ENCODE measurements around the gene SP7.
A peak's percentile ranks its signal among the peaks of the same experiment; 100 is the strongest.

The SP7 gene

DNA sequence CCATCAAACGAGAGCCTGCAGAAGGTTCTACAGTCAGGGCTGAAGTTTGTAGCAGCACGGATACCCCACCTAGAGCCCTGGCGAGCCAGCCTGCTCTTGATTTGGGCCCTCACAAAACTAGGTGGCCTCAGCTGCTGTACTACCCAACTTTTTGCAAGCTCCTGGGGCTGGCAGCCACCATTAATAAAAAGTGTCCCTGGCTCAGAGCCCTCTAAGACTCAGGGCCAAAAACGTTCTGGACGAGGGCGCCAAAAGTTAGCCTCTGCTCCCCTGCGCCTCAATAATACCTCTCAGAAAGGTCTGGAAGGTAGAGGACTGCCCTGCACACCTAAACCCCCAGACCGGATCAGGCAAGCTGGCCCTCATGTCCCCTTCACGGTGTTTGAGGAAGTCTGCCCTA lies 49.7 kb downstream of the SP7 start:
- Histone ChIP-seq H3K36me3 (ENCODE audit: control insufficient read depth in 5 of 5, insufficient read depth in 5 of 5, low read length in 5 of 5) (no peaks in the 10 kb centered on the region), H3K9me3 (ENCODE audit: control insufficient read depth in 5 of 5, low read length in 5 of 5) (no peaks in the 10 kb centered on the region), H3K4me1 (ENCODE audit: control insufficient read depth in 5 of 5, insufficient read depth in 5 of 5, low read length in 5 of 5) (peaks cover 3 to 25% (median 6%) of the 10 kb centered on the region in 5 donors), H3K27ac (ENCODE audit: low read depth, low read length) (no peak overlapping the region), H3K9ac (ENCODE audit: low read length in 5 of 5) (peak overlapping the region in 1 of 5 donors; percentile 62), H3K4me3 (ENCODE audit: low read depth in 1 of 5, low read length in 5 of 5) (no peak overlapping the region), H3K27me3 (ENCODE audit: control insufficient read depth in 5 of 5, insufficient read depth in 4 of 5, low read length in 5 of 5) (no peaks in the 10 kb centered on the region)

DNA sequence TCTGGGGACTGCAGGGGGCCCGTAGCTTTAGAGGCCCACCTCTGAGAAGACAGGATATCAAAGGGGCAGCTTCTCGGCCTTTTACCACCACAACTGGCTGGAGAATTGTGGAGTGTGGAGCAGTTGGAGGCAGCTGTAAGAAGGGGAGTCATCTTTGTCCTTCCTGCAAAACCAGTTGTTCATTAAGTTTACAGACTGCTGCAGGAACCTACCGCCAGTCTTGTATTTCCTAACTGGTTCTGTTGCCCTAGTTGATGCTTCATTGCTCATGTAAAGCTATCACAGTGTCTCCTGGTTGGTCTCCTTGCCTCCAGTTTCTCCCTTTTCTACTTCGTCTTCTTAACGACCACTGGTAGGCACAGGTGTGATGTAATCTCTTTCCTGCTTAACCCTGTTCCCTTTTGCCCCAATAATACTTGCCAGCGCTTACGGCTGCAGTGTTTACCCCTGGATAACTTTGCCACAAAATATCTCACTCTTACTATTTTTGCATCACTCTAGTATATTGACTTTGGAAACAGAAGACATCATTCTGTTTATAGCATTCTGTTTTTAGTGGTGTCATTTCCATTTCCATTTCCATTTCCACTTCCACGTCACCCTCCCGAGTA lies 56.2 kb downstream of the SP7 start:
- peaks cover 0 to 5% (median 0%) of the 10 kb centered on the region in 5 donors for H3K4me1 ChIP-seq (ENCODE audit: control insufficient read depth in 5 of 5, insufficient read depth in 5 of 5, low read length in 5 of 5)
- H3K36me3 ChIP-seq (ENCODE audit: control insufficient read depth in 5 of 5, insufficient read depth in 5 of 5, low read length in 5 of 5), result no peaks in the 10 kb centered on the region
- H3K4me3 ChIP-seq (ENCODE audit: low read depth in 1 of 5, low read length in 5 of 5), result no peak overlapping the region
- H3K9ac ChIP-seq (ENCODE audit: low read length in 5 of 5), result no peak overlapping the region
- H3K27me3 ChIP-seq (ENCODE audit: control insufficient read depth in 5 of 5, insufficient read depth in 4 of 5, low read length in 5 of 5), result no peaks in the 10 kb centered on the region
- H3K9me3 ChIP-seq (ENCODE audit: control insufficient read depth in 5 of 5, low read length in 5 of 5), result no peaks in the 10 kb centered on the region
- H3K27ac ChIP-seq (ENCODE audit: low read depth, low read length), result no peak overlapping the region

DNA sequence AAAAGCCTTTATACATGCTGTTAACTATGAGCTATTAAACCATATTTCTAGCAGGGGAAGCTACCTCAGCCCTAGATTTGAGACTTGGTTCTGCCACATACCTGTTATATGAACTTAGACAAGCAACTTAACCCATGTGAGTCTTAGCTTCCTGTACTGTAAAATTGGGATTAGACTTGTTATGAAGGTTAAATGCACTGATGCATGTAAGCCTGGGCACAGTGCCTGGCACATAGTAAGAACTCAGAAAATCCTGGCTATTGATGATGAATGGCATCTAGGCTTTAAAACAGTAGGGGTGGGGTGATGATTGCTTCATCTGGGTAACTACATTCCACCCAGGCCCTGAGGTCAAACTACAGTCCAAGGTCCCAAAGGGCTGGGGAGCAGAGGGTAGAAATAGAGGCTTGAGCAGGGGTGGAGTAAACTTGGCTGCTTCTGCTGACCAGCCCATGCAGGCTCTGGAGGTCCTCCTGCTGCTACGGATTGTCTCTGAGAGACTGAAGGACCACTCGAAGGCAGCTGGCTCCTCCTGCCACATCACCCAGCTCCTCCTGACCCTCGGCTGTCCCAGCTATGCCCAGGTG lies 56.8 kb downstream of the SP7 start:
- Histone ChIP-seq H3K36me3 (ENCODE audit: control insufficient read depth in 5 of 5, insufficient read depth in 5 of 5, low read length in 5 of 5) (no peaks in the 10 kb centered on the region), H3K9ac (ENCODE audit: low read length in 5 of 5) (no peak overlapping the region), H3K4me1 (ENCODE audit: control insufficient read depth in 5 of 5, insufficient read depth in 5 of 5, low read length in 5 of 5) (peaks cover 0 to 5% (median 0%) of the 10 kb centered on the region in 5 donors), H3K9me3 (ENCODE audit: control insufficient read depth in 5 of 5, low read length in 5 of 5) (no peaks in the 10 kb centered on the region), H3K27me3 (ENCODE audit: control insufficient read depth in 5 of 5, insufficient read depth in 4 of 5, low read length in 5 of 5) (no peaks in the 10 kb centered on the region), H3K4me3 (ENCODE audit: low read depth in 1 of 5, low read length in 5 of 5) (no peak overlapping the region), H3K27ac (ENCODE audit: low read depth, low read length) (no peak overlapping the region)

DNA sequence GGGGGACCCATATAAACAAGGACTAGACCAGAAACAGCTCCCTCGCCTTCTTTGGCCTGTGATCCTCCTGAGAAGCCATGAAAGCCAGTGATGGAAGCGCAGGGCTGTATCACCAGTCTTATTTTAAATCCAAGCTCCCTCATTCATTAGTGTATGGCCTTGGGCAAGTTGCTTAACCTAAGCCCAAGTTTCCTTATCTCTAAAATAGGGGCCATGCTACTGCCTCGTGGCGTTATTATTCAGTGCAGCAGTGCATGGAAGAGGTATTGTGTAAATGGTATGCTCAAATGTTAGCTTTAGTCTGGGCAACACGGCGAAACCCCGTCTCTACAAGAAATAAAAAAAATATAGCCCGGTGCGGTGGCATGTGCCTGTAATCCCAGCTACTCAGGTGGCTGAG lies 58.2 kb downstream of the SP7 start:
- Histone ChIP-seq H3K27ac (ENCODE audit: low read depth, low read length) (no peak overlapping the region), H3K4me3 (ENCODE audit: low read depth in 1 of 5, low read length in 5 of 5) (no peak overlapping the region), H3K9me3 (ENCODE audit: control insufficient read depth in 5 of 5, low read length in 5 of 5) (no peaks in the 10 kb centered on the region), H3K27me3 (ENCODE audit: control insufficient read depth in 5 of 5, insufficient read depth in 4 of 5, low read length in 5 of 5) (no peaks in the 10 kb centered on the region), H3K36me3 (ENCODE audit: control insufficient read depth in 5 of 5, insufficient read depth in 5 of 5, low read length in 5 of 5) (no peaks in the 10 kb centered on the region), H3K9ac (ENCODE audit: low read length in 5 of 5) (no peak overlapping the region), H3K4me1 (ENCODE audit: control insufficient read depth in 5 of 5, insufficient read depth in 5 of 5, low read length in 5 of 5) (peaks cover 0 to 5% (median 0%) of the 10 kb centered on the region in 5 donors)
